K562 (cell line): ENCODE results near the gene EMID1. TPM values are rescaled to one million over a fixed set of nuclear protein-coding genes. Genes with fewer than 3 reads are reported as not detected.
A peak's percentile ranks its signal among the peaks of the same experiment; 100 is the strongest.

ENCODE experiments used
- BRF1 ChIP-seq: IDR thresholded peaks from 3 replicates; pipeline ENCODE4 v1.6.1; 2011; ENCODE audit warnings: borderline replicate concordance, mild to moderate bottlenecking; ENCODE audit not compliant: insufficient read length; ENCODE audit errors: extremely low read depth
- CAMTA2 ChIP-seq: fragments of 250-450 bp; sonication (Bioruptor Pico); conservative IDR thresholded peaks from 2 replicates; pipeline ENCODE4 v1.5.1; 2022
- CBFB ChIP-seq: sonication (generic); formaldehyde crosslinking; IDR thresholded peaks from 2 replicates; pipeline ENCODE4 v1.4.0; 2020; ENCODE audit warnings: mild to moderate bottlenecking, missing genetic modification reagents
- KLF10 ChIP-seq: fragments of 250-450 bp; sonication (Bioruptor Pico); IDR thresholded peaks from 2 replicates; pipeline ENCODE4 v1.6.1; 2021; ENCODE audit warnings: matching md5 sums
- MTA1 ChIP-seq: fragments of 450-650 bp; IDR thresholded peaks from 2 replicates; pipeline ENCODE4 v1.6.1; 2017; ENCODE audit warnings: borderline replicate concordance
- MTF1 ChIP-seq: fragments of 250-450 bp; sonication (Bioruptor Pico); IDR thresholded peaks from 2 replicates; pipeline ENCODE4 v1.9.0; 2021; ENCODE audit warnings: moderate library complexity, mild to moderate bottlenecking, inconsistent platforms, borderline replicate concordance
- NBN ChIP-seq: fragments of 450-650 bp; IDR thresholded peaks from 2 replicates; pipeline ENCODE4 v1.6.1; 2016; ENCODE audit warnings: low read depth, mild to moderate bottlenecking
- NCOA4 ChIP-seq: fragments of 450-650 bp; IDR thresholded peaks from 2 replicates; pipeline ENCODE4 v1.6.1; 2018; ENCODE audit warnings: mild to moderate bottlenecking; ENCODE audit not compliant: partially characterized antibody
- NFE2L1 ChIP-seq: fragments of 450-650 bp; IDR thresholded peaks from 2 replicates; pipeline ENCODE4 v1.6.1; 2016; ENCODE audit warnings: missing genetic modification characterization, low read depth, mild to moderate bottlenecking, missing compliant biosample characterization, moderate library complexity, borderline replicate concordance
- PCBP1 ChIP-seq: fragments of 200-400 bp; formaldehyde crosslinking; IDR thresholded peaks from 2 replicates; pipeline ENCODE4 v1.6.1; 2018; ENCODE audit warnings: mild to moderate bottlenecking, low read depth, low read length; ENCODE audit not compliant: poor library complexity, severe bottlenecking
- PCBP2 ChIP-seq: fragments of 200-400 bp; formaldehyde crosslinking; IDR thresholded peaks from 2 replicates; pipeline ENCODE4 v1.6.1; 2018; ENCODE audit warnings: low read length, low read depth, mild to moderate bottlenecking, moderate library complexity; ENCODE audit not compliant: poor library complexity, severe bottlenecking
- RAD21 ChIP-seq, 2 experiments: fragments of 250-450 bp in 1 of 2; fragments of 450-650 bp in 1 of 2; sonication (Bioruptor Pico) in 1 of 2; formaldehyde crosslinking in 1 of 2; IDR thresholded peaks in 1 of 2; conservative IDR thresholded peaks in 1 of 2; 2 replicates each; pipeline versions ENCODE4 v1.4.0 to v1.8.0; 2020 to 2022; ENCODE audit warnings: mild to moderate bottlenecking in 2 of 2, moderate library complexity in 1 of 2
- RBM17 ChIP-seq: fragments of 200-400 bp; formaldehyde crosslinking; IDR thresholded peaks from 2 replicates; pipeline ENCODE4 v1.6.1; 2017; ENCODE audit warnings: low read depth, mild to moderate bottlenecking, low read length, borderline replicate concordance
- RBM22 ChIP-seq: fragments of 200-400 bp; formaldehyde crosslinking; IDR thresholded peaks from 2 replicates; pipeline ENCODE4 v1.6.1; 2018; ENCODE audit warnings: low read length, low read depth; ENCODE audit not compliant: poor library complexity, severe bottlenecking
- SOX6 ChIP-seq: fragments of 450-650 bp; IDR thresholded peaks from 2 replicates; pipeline ENCODE4 v1.6.1; 2014; ENCODE audit warnings: mild to moderate bottlenecking
- TAF9B ChIP-seq: fragments of 450-650 bp; IDR thresholded peaks from 2 replicates; pipeline ENCODE4 v1.6.1; 2018; ENCODE audit warnings: mild to moderate bottlenecking; ENCODE audit not compliant: partially characterized antibody
- TGIF2 ChIP-seq: sonication (generic); formaldehyde crosslinking; IDR thresholded peaks from 2 replicates; pipeline ENCODE4 v1.8.1; 2022; ENCODE audit warnings: mild to moderate bottlenecking, missing genetic modification reagents, moderate library complexity
- TRIM28 ChIP-seq: fragments of 450-650 bp; IDR thresholded peaks from 2 replicates; pipeline ENCODE4 v1.6.1; 2017
- ZNF124 ChIP-seq: sonication (generic); formaldehyde crosslinking; IDR thresholded peaks from 2 replicates; pipeline ENCODE4 v1.8.1; 2022; ENCODE audit warnings: missing genetic modification reagents
- ZNF57 ChIP-seq: fragments of 450-650 bp; formaldehyde crosslinking; IDR thresholded peaks from 2 replicates; pipeline ENCODE4 v1.4.0; 2020; ENCODE audit warnings: mild to moderate bottlenecking, moderate library complexity
- polyA plus RNA-seq, 8 experiments: library from polyadenylated mRNA; depleted of rRNA in 4 of 8; stranded (reverse) in 5 of 8; unstranded in 3 of 8; fragments of >200 nt; fragmentation: Nextera tagmentation in 2 of 8; fragmentation: Illumina TruSeq in 1 of 8; extraction: Ambion mirVana in 2 of 8; extraction: Trizol in 1 of 8; gene quantifications; 2 replicates each; pipeline versions ENCODE4 v1.2.1 to v1.2.3, GENCODE V29; 2011 to 2014; ENCODE audit warnings: inconsistent platforms in 1 of 8, missing spikeins in 1 of 8
- total RNA-seq, 7 experiments: library from RNA; depleted of rRNA in 6 of 7; stranded (reverse); fragments of >200 nt in 6 of 7; fragmentation: Illumina TruSeq in 2 of 7; extraction: Trizol in 2 of 7; gene quantifications; 2 replicates each; pipeline versions ENCODE4 v1.2.1 to v1.2.3, GENCODE V29; 2011 to 2021; ENCODE audit warnings: low replicate concordance in 1 of 7
- TF ChIP-seq, protein P1 (sequence below): fragments of 450-650 bp; IDR thresholded peaks from 2 replicates; pipeline ENCODE4 v1.6.1; 2014; ENCODE audit warnings: low read depth, mild to moderate bottlenecking, moderate library complexity, borderline replicate concordance
- TF ChIP-seq, protein P2 (sequence below): fragments of 450-650 bp; formaldehyde crosslinking; IDR thresholded peaks from 2 replicates; pipeline ENCODE4 v1.4.0; 2020; ENCODE audit warnings: mild to moderate bottlenecking, moderate library complexity
- TF ChIP-seq, protein P3 (sequence below), 2 experiments: fragments of 250-450 bp in 1 of 2; fragments of 450-650 bp in 1 of 2; sonication (Bioruptor Pico) in 1 of 2; IDR thresholded peaks; 2 replicates each; pipeline versions ENCODE4 v1.6.1 to v1.8.0; 2016 to 2021; ENCODE audit warnings: mild to moderate bottlenecking in 2 of 2, moderate library complexity in 2 of 2, missing compliant biosample characterization in 1 of 2, missing genetic modification characterization in 1 of 2

EMID1 gene
- total and polyA plus RNA-seq, 9 of the 15 experiments (the other 6 are each of a cell fraction or from before 2014, with no cell fraction given), result 0.15 to 7.2 (median 2.7) TPM

DNA sequence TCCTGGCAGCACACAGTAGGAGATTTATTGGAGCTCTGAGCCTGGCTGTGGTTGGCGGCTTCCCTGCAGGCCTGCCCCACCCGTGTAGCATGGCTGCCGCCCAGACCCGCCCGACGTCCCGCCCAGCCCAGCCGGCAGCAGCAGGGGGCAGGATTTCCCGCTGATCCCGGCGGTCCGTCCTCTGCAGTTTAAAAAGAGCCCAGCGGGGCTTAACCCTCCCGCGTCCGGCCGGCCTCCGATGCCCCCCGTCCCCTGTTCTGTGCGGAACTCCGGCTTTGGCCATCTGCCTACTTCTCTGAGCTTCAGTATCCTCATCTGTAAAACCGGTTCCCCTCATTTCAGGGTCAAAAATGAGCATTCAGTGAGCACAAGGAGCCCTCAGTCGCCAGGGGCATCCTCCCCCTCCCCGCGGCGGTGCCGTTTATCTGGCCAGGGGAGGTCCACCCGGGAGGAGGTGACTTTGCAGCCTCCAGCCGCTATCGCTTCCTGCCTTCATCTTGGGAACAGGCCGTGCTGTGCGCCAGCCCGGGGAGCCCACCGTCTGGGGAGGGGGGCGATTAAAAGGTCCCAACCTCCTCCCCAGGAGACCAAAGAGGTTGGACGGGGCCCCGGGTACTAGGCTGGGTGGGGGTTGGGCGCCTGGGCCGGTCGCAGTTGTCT is 100.6 kb downstream of the EMID1 start, which contains the start of gene GAS2L1 (continued):
- TF ChIP-seq TGIF2 (CRISPR knock-in tag) (no peak), BRF1 (no peak), TRIM28 (no peak; the same call in 1 of the 2 replicates), ZNF57 (no peak), ZNF124 (CRISPR knock-in tag) (no peak), MTF1 (CRISPR knock-in tag) (no peak), CBFB (no peak), SOX6 (peak; percentile 32; the same call in 1 of the 2 replicates), NCOA4 (no peak), TAF9B (peak; percentile 34), MTA1 (0 out of 2 replicates have a peak, but pooled peaks have one; percentile 58), RBM17 (no peak), CAMTA2 (CRISPR knock-in tag) (no peak), NFE2L1 (no peak), RAD21 (CRISPR knock-in tag; conservative IDR thresholded peaks at IDR 0.05 in 1 of 2, IDR thresholded peaks at IDR 0.05 in 1 of 2) (peak in 1 of 2 experiments; percentile 56; a peak in 2 of 4 replicates), KLF10 (CRISPR knock-in tag) (no peak), NBN (peak; percentile 42; the same call in 1 of the 2 replicates), PCBP1 (no peak), PCBP2 (no peak), RBM22 (no peak)
- TF ChIP-seq, protein P1, sequence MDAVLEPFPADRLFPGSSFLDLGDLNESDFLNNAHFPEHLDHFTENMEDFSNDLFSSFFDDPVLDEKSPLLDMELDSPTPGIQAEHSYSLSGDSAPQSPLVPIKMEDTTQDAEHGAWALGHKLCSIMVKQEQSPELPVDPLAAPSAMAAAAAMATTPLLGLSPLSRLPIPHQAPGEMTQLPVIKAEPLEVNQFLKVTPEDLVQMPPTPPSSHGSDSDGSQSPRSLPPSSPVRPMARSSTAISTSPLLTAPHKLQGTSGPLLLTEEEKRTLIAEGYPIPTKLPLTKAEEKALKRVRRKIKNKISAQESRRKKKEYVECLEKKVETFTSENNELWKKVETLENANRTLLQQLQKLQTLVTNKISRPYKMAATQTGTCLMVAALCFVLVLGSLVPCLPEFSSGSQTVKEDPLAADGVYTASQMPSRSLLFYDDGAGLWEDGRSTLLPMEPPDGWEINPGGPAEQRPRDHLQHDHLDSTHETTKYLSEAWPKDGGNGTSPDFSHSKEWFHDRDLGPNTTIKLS, result peak; percentile 28; the same call in 1 of the 2 replicates
- TF ChIP-seq, protein P2, sequence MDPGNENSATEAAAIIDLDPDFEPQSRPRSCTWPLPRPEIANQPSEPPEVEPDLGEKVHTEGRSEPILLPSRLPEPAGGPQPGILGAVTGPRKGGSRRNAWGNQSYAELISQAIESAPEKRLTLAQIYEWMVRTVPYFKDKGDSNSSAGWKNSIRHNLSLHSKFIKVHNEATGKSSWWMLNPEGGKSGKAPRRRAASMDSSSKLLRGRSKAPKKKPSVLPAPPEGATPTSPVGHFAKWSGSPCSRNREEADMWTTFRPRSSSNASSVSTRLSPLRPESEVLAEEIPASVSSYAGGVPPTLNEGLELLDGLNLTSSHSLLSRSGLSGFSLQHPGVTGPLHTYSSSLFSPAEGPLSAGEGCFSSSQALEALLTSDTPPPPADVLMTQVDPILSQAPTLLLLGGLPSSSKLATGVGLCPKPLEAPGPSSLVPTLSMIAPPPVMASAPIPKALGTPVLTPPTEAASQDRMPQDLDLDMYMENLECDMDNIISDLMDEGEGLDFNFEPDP (CRISPR knock-in tag), result no peak
- TF ChIP-seq, protein P3, sequence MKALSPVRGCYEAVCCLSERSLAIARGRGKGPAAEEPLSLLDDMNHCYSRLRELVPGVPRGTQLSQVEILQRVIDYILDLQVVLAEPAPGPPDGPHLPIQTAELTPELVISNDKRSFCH (CRISPR knock-in tag; IDR thresholded peaks at IDR 0.05), result no peak
- TF ChIP-seq, protein P3 (tag; IDR thresholded peaks at IDR 0.05), result no peak
